Fibroblast of the conjunctiva (primary cell): ENCODE results near the gene ATRIP.

Experiments used
- DNase-seq: peaks from one replicate; pipeline ENCODE4 v3.0.0-alpha.2; 2010; ENCODE audit warnings: low read depth

Gene ATRIP

GRCh38 chr3:48410205-48411040 is 36.1 kb upstream of the ATRIP start:
- no peak for DNase-seq

- no peak for DNase-seq
These were observed 35.4 kb upstream of the ATRIP start for GRCh38 chr3:48411041-48411588.

- no peak for DNase-seq
These were observed 34.7 kb upstream of the ATRIP start for GRCh38 chr3:48411606-48412374.

- DNase-seq, result no peak
These were observed 34.0 kb upstream of the ATRIP start for GRCh38 chr3:48412375-48413001.

- DNase-seq, result no peak
These were observed 33.5 kb upstream of the ATRIP start for GRCh38 chr3:48413086-48413485.

GRCh38 chr3:48413611-48414010 is 32.9 kb upstream of the ATRIP start:
- no peak for DNase-seq

GRCh38 chr3:48414376-48415250 is 31.9 kb upstream of the ATRIP start:
- DNase-seq, result no peak

GRCh38 chr3:48415251-48415953 is 31.1 kb upstream of the ATRIP start:
- no peak for DNase-seq

GRCh38 chr3:48416091-48416505 is 30.4 kb upstream of the ATRIP start:
- no peak for DNase-seq

GRCh38 chr3:48416546-48416945 is 30.0 kb upstream of the ATRIP start:
- no peak for DNase-seq

GRCh38 chr3:48417529-48418108 is 28.9 kb upstream of the ATRIP start:
- DNase-seq, result no peak

GRCh38 chr3:48418140-48418539 is 28.4 kb upstream of the ATRIP start:
- DNase-seq, result no peak

GRCh38 chr3:48418651-48419050 is 27.9 kb upstream of the ATRIP start:
- DNase-seq, result no peak

- DNase-seq, result no peak
These were observed 27.4 kb upstream of the ATRIP start for GRCh38 chr3:48419149-48419548.

- DNase-seq, result no peak
These were observed 26.9 kb upstream of the ATRIP start for GRCh38 chr3:48419597-48419996.

GRCh38 chr3:48420561-48420960 is 26.0 kb upstream of the ATRIP start:
- no peak for DNase-seq

- no peak for DNase-seq
These were observed 24.3 kb upstream of the ATRIP start for GRCh38 chr3:48422272-48422671.

- DNase-seq, result no peak
These were observed 23.9 kb upstream of the ATRIP start for GRCh38 chr3:48422681-48423080.

- no peak for DNase-seq
These were observed 23.2 kb upstream of the ATRIP start for GRCh38 chr3:48423241-48423882.
